SK-N-SH (cell line): ENCODE results near the gene CHID1. TPM values are rescaled to one million over a fixed set of nuclear protein-coding genes. Genes with fewer than 3 reads are reported as not detected.

ENCODE experiments used
- CTCF ChIA-PET: fragments of 300-600, 350-600 bp; formaldehyde crosslinking; extraction: SDS; loops from one replicate; lab custom pipeline; 2021; lab: Yijun Ruan, JAX
- POLR2A ChIA-PET: fragments of 350-600 bp; sonication (Branson Sonifier 250); formaldehyde crosslinking; extraction: SDS; loops from one replicate; lab custom pipeline; 2020; ENCODE audit warnings: antibody characterized with exemption, inconsistent platforms; lab: Yijun Ruan, JAX
- DNase-seq: peaks from one replicate; pipeline ENCODE4 v3.0.0; 2012
- H2AFZ ChIP-seq: fragments of 200-600 bp; sonication (generic); 2 replicates; pipeline ENCODE4 v1.8.1; 2016; ENCODE audit warnings: antibody characterized with exemption, mild to moderate bottlenecking, low read depth
- H3F3A ChIP-seq: fragments of 200-600 bp; sonication (generic); replicated peaks from 2 replicates; pipeline ENCODE3; 2016; ENCODE audit warnings: antibody characterized with exemption, mild to moderate bottlenecking; ENCODE audit not compliant: insufficient read depth
- H3K27ac ChIP-seq, 2 experiments: fragments of 200-500 bp in 1 of 2; fragments of 200-600 bp in 1 of 2; sonication (Bioruptor generic) in 1 of 2; sonication (generic), shearing (Covaris generic) in 1 of 2; 2 replicates each; pipeline versions ENCODE4 v1.5.1 to v1.6.1; 2014 to 2016; ENCODE audit warnings: low read depth in 2 of 2, inconsistent platforms in 1 of 2, low read length in 1 of 2, mild to moderate bottlenecking in 1 of 2, mixed read lengths in 1 of 2
- H3K27me3 ChIP-seq: fragments of 200-600 bp; sonication (generic), shearing (Covaris generic); 2 replicates; pipeline ENCODE4 v1.6.1; 2016; ENCODE audit warnings: mixed run types; ENCODE audit not compliant: insufficient read depth
- H3K36me3 ChIP-seq, 2 experiments: fragments of 200-500 bp in 1 of 2; fragments of 200-600 bp in 1 of 2; sonication (Bioruptor generic) in 1 of 2; sonication (generic) in 1 of 2; replicated peaks in 1 of 2; 2 replicates each; pipeline versions ENCODE3 to v1.5.1; 2014 to 2016; ENCODE audit warnings: low read length in 1 of 2, mild to moderate bottlenecking in 1 of 2; ENCODE audit not compliant: insufficient read depth in 2 of 2, control insufficient read depth in 1 of 2
- H3K4me1 ChIP-seq, 2 experiments: fragments of 200-500 bp in 1 of 2; fragments of 200-600 bp in 1 of 2; sonication (Bioruptor generic) in 1 of 2; sonication (generic), shearing (Covaris generic) in 1 of 2; 2 replicates each; pipeline versions ENCODE4 v1.5.1 to v1.6.1; 2014 to 2016; ENCODE audit warnings: low read depth in 1 of 2, low read length in 1 of 2, mixed run types in 1 of 2; ENCODE audit not compliant: insufficient read depth in 2 of 2, control insufficient read depth in 1 of 2
- H3K4me2 ChIP-seq: fragments of 200-600 bp; sonication (generic), shearing (Covaris generic); 2 replicates; pipeline ENCODE4 v1.6.1; 2017; ENCODE audit warnings: mixed run types
- H3K4me3 ChIP-seq, 2 experiments: fragments of 200-500 bp in 1 of 2; fragments of 200-600 bp in 1 of 2; sonication (Bioruptor generic) in 1 of 2; sonication (generic), shearing (Covaris generic) in 1 of 2; 2 replicates each; pipeline versions ENCODE4 v1.5.1 to v1.8.1; 2014 to 2016; ENCODE audit warnings: low read depth in 2 of 2, inconsistent platforms in 1 of 2, low read length in 1 of 2, mild to moderate bottlenecking in 1 of 2, mixed read lengths in 1 of 2, moderate library complexity in 1 of 2
- H3K79me2 ChIP-seq: fragments of 200-600 bp; sonication (generic); 2 replicates; pipeline ENCODE4 v1.8.1; 2017; ENCODE audit warnings: mild to moderate bottlenecking; ENCODE audit not compliant: insufficient read depth
- H3K9ac ChIP-seq: fragments of 200-600 bp; sonication (generic); 2 replicates; pipeline ENCODE4 v1.6.1; 2017; ENCODE audit warnings: mixed run types
- H3K9me2 ChIP-seq: fragments of 200-600 bp; sonication (generic); 2 replicates; pipeline ENCODE4 v1.6.1; 2017; ENCODE audit warnings: mixed run types
- H3K9me3 ChIP-seq: fragments of 200-600 bp; sonication (generic); 2 replicates; pipeline ENCODE4 v1.6.1; 2017; ENCODE audit warnings: mixed run types, mild to moderate bottlenecking, moderate library complexity
- H4K20me1 ChIP-seq: fragments of 200-600 bp; sonication (generic); 2 replicates; pipeline ENCODE4 v1.6.1; 2017; ENCODE audit warnings: mild to moderate bottlenecking, mixed run types; ENCODE audit not compliant: insufficient read depth
- CHD2 ChIP-seq: fragments of 150-350 bp; IDR thresholded peaks from 2 replicates; pipeline ENCODE4 v1.6.1; 2018; ENCODE audit warnings: low read length; ENCODE audit not compliant: partially characterized antibody
- EZH2phosphoT487 ChIP-seq: fragments of 200-600 bp; sonication (generic); IDR thresholded peaks from 2 replicates; pipeline ENCODE4 v1.6.1; 2017; ENCODE audit warnings: low read depth, mixed run types, mild to moderate bottlenecking, antibody characterized with exemption, moderate library complexity, borderline replicate concordance
- FOXJ3 ChIP-seq: sonication (generic); formaldehyde crosslinking; IDR thresholded peaks from 2 replicates; pipeline ENCODE4 v1.5.1; 2020; ENCODE audit warnings: mild to moderate bottlenecking, missing genetic modification reagents
- FOXM1 ChIP-seq: IDR thresholded peaks from 2 replicates; pipeline ENCODE4 v1.4.0; 2012; ENCODE audit warnings: low read depth, mild to moderate bottlenecking
- GABPA ChIP-seq: IDR thresholded peaks from 2 replicates; pipeline ENCODE4 v1.4.0; 2012; ENCODE audit warnings: low read depth, mild to moderate bottlenecking
- MEF2A ChIP-seq: IDR thresholded peaks from 2 replicates; pipeline ENCODE4 v1.4.0; 2012; ENCODE audit warnings: low read depth, borderline replicate concordance
- NFIC ChIP-seq: IDR thresholded peaks from 2 replicates; pipeline ENCODE4 v1.4.0; 2012; ENCODE audit warnings: borderline replicate concordance
- RAD21 ChIP-seq: IDR thresholded peaks from 2 replicates; pipeline ENCODE4 v1.6.1; 2012; ENCODE audit warnings: mild to moderate bottlenecking, low read length
- RFX5 ChIP-seq: IDR thresholded peaks from 2 replicates; pipeline ENCODE4 v1.6.1; 2012; ENCODE audit warnings: mild to moderate bottlenecking, improper control_type of control experiment, low read length
- RXRA ChIP-seq: IDR thresholded peaks from 2 replicates; pipeline ENCODE4 v1.4.0; 2012; ENCODE audit warnings: low read depth, mild to moderate bottlenecking, borderline replicate concordance
- SMC3 ChIP-seq: IDR thresholded peaks from 2 replicates; pipeline ENCODE4 v1.6.1; 2012; ENCODE audit warnings: low read depth, low read length, improper control_type of control experiment
- TAF1 ChIP-seq: IDR thresholded peaks from 2 replicates; pipeline ENCODE4 v1.6.1; 2012; ENCODE audit warnings: low read depth, mild to moderate bottlenecking, low read length, moderate library complexity, borderline replicate concordance
- WGBS: methylation state at CpG from one replicate; pipeline ENCODE4 v1.1.6; 2017; ENCODE audit warnings: low lambda C conversion rate; 5-methylcytosine and 5-hydroxymethylcytosine counted together
- polyA plus RNA-seq, 3 experiments: library from polyadenylated mRNA; depleted of rRNA; stranded (reverse); fragments of >200 nt; gene quantifications; 2 replicates each; pipeline ENCODE4 v1.2.3, GENCODE V29; 2012
- TF ChIP-seq, protein P1 (sequence below): fragments of 150-350 bp; IDR thresholded peaks from 2 replicates; pipeline ENCODE4 v1.6.1; 2016; ENCODE audit warnings: mild to moderate bottlenecking, low read depth, low read length
- TF ChIP-seq, protein P2 (sequence below): IDR thresholded peaks from 2 replicates; pipeline ENCODE4; 2012
- TF ChIP-seq, protein P3 (sequence below): IDR thresholded peaks from 2 replicates; pipeline ENCODE4 v1.4.0; 2012; ENCODE audit warnings: low read depth
- TF ChIP-seq, protein P4 (sequence below): fragments of 200-600 bp; sonication (generic); IDR thresholded peaks from 2 replicates; pipeline ENCODE4 v1.6.1; 2017; ENCODE audit warnings: antibody characterized with exemption, mild to moderate bottlenecking, moderate library complexity

The CHID1 gene
- polyA plus RNA-seq, 1 of the 3 experiments (the other 2 are of a cell fraction): 231 TPM

DNA sequence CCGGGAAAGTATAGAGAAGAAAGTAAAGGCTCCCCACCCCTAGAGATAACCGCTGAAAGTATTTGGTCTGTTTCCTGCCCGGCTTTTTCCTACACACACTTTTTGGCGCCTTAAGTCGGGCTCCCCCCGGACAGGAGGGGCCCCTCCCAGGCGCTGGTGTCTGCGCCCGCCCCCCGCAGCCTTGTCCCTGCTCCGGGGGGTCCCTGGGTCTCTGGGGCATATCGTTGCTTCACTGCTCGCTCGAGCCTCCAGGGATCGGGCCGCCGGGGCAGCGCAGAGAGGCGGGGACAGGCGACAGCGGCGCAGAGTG, 83.8 kb downstream of the CHID1 start:
- 57% methylated on average over 14 of the region's 22 CpGs for WGBS
- Histone ChIP-seq H3K4me1 (peaks cover 12 to 19% of the 10 kb centered on the region in 2 experiments; a peak in 3 of 4 replicates), H3K4me3 (peak overlapping the region in 1 of 2 experiments; percentile 25; a peak in 1 of 4 replicates), H3K9me3 (no peaks in the 10 kb centered on the region), H3K36me3 (peaks cover 0 to 21% of the 10 kb centered on the region in 2 experiments), H4K20me1 (peaks cover 17% of the 10 kb centered on the region), H2AFZ (no peak overlapping the region)
- POLR2A ChIA-PET: no interaction called here
- TF ChIP-seq TAF1: no peak
- TF ChIP-seq GABPA: no peak
- TF ChIP-seq, protein P1, sequence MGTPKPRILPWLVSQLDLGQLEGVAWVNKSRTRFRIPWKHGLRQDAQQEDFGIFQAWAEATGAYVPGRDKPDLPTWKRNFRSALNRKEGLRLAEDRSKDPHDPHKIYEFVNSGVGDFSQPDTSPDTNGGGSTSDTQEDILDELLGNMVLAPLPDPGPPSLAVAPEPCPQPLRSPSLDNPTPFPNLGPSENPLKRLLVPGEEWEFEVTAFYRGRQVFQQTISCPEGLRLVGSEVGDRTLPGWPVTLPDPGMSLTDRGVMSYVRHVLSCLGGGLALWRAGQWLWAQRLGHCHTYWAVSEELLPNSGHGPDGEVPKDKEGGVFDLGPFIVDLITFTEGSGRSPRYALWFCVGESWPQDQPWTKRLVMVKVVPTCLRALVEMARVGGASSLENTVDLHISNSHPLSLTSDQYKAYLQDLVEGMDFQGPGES: no peak
- TF ChIP-seq FOXJ3: no peak
- TF ChIP-seq CHD2: no peak
- TF ChIP-seq RFX5: no peak
- no peak for TF ChIP-seq NFIC
- TF ChIP-seq, protein P2, sequence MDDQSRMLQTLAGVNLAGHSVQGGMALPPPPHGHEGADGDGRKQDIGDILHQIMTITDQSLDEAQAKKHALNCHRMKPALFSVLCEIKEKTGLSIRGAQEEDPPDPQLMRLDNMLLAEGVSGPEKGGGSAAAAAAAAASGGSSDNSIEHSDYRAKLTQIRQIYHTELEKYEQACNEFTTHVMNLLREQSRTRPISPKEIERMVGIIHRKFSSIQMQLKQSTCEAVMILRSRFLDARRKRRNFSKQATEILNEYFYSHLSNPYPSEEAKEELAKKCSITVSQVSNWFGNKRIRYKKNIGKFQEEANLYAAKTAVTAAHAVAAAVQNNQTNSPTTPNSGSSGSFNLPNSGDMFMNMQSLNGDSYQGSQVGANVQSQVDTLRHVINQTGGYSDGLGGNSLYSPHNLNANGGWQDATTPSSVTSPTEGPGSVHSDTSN: no peak; the same call in 1 of the 2 replicates
- TF ChIP-seq EZH2phosphoT487: no peak
- no peak for TF ChIP-seq FOXM1
- no peak for TF ChIP-seq MEF2A
- TF ChIP-seq, protein P3, sequence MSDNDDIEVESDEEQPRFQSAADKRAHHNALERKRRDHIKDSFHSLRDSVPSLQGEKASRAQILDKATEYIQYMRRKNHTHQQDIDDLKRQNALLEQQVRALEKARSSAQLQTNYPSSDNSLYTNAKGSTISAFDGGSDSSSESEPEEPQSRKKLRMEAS: no peak
- TF ChIP-seq RAD21: no peak
- TF ChIP-seq SMC3: no peak
- TF ChIP-seq RXRA: no peak
- TF ChIP-seq, protein P4, sequence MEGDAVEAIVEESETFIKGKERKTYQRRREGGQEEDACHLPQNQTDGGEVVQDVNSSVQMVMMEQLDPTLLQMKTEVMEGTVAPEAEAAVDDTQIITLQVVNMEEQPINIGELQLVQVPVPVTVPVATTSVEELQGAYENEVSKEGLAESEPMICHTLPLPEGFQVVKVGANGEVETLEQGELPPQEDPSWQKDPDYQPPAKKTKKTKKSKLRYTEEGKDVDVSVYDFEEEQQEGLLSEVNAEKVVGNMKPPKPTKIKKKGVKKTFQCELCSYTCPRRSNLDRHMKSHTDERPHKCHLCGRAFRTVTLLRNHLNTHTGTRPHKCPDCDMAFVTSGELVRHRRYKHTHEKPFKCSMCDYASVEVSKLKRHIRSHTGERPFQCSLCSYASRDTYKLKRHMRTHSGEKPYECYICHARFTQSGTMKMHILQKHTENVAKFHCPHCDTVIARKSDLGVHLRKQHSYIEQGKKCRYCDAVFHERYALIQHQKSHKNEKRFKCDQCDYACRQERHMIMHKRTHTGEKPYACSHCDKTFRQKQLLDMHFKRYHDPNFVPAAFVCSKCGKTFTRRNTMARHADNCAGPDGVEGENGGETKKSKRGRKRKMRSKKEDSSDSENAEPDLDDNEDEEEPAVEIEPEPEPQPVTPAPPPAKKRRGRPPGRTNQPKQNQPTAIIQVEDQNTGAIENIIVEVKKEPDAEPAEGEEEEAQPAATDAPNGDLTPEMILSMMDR: no peak
- TF ChIP-seq, all 33 proteins: peak for 0
- Histone ChIP-seq H3K27ac (no peak overlapping the region), H3K9me2 (no peaks in the 10 kb centered on the region), H3K9ac (no peak overlapping the region), H3F3A (peaks cover 4% of the 10 kb centered on the region), H3K4me2 (0 out of 2 replicates have a peak overlapping the region, but pooled peaks have one; percentile 37), H3K27me3 (no peaks in the 10 kb centered on the region), H3K79me2 (peaks cover 15% of the 10 kb centered on the region)
- CTCF ChIA-PET: interaction anchor here (1.0 kb wide), 1 partner anchor 12 kb away, joined by 3 read pairs; no protein-coding TSS in a partner anchor
- no peak for DNase-seq
